Measurements from ENCODE around the gene NOXA1. TPM values are rescaled to one million over a fixed set of nuclear protein-coding genes. Genes with fewer than 3 reads are reported as not detected.

The NOXA1 gene
- total RNA-seq, 1 donor from 2014 or later = 0.89 TPM

GRCh38 chr9:137453643-137454081, 30.5 kb downstream of the NOXA1 start:
- Mint-ChIP-seq H3K4me3 (peak overlapping the region; percentile 90), H3K27ac (ENCODE audit: unreplicated experiment) (peak overlapping the region; percentile 83), H3K36me3 (ENCODE audit: low read depth) (no peaks in the 10 kb centered on the region), H3K27me3 (ENCODE audit: low read depth) (peaks cover 3% of the 10 kb centered on the region), H3K4me1 (peaks cover 4% of the 10 kb centered on the region), H3K9me3 (no peaks in the 10 kb centered on the region)
- no peak for TF ChIP-seq CTCF (conservative IDR thresholded peaks at IDR 0.05)
- peak; percentile 72 for DNase-seq (ENCODE audit: low read depth, low spot score)

- Mint-ChIP-seq H3K4me1 (peaks cover 4% of the 10 kb centered on the region), H3K27ac (ENCODE audit: unreplicated experiment) (no peak overlapping the region), H3K4me3 (peak overlapping the region; percentile 15), H3K27me3 (ENCODE audit: low read depth) (peaks cover 3% of the 10 kb centered on the region), H3K36me3 (ENCODE audit: low read depth) (no peaks in the 10 kb centered on the region), H3K9me3 (no peaks in the 10 kb centered on the region)
- DNase-seq (ENCODE audit: low read depth, low spot score) = peak; percentile 47
- no peak for TF ChIP-seq CTCF (conservative IDR thresholded peaks at IDR 0.05)
Measured at GRCh38 chr9:137454145-137454596, 31.0 kb downstream of the NOXA1 start.

GRCh38 chr9:137454597-137455358, 31.6 kb downstream of the NOXA1 start:
- Mint-ChIP-seq H3K4me1 (peaks cover 4% of the 10 kb centered on the region), H3K36me3 (ENCODE audit: low read depth) (no peaks in the 10 kb centered on the region), H3K27me3 (ENCODE audit: low read depth) (peaks cover 3% of the 10 kb centered on the region), H3K9me3 (no peaks in the 10 kb centered on the region), H3K27ac (ENCODE audit: unreplicated experiment) (no peak overlapping the region), H3K4me3 (peak overlapping the region; percentile 15)
- no peak for TF ChIP-seq CTCF (conservative IDR thresholded peaks at IDR 0.05)
- no peak for DNase-seq (ENCODE audit: low read depth, low spot score)

GRCh38 chr9:137455359-137455991, 32.3 kb downstream of the NOXA1 start:
- H3K27me3 Mint-ChIP-seq (ENCODE audit: low read depth) = peaks cover 3% of the 10 kb centered on the region
- no peaks in the 10 kb centered on the region for H3K36me3 Mint-ChIP-seq (ENCODE audit: low read depth)
- no peak overlapping the region for H3K27ac Mint-ChIP-seq (ENCODE audit: unreplicated experiment)
- H3K9me3 Mint-ChIP-seq = no peaks in the 10 kb centered on the region
- no peak for DNase-seq (ENCODE audit: low read depth, low spot score)
- no peak for TF ChIP-seq CTCF (conservative IDR thresholded peaks at IDR 0.05)
- peak overlapping the region; percentile 64 for H3K4me3 Mint-ChIP-seq
- H3K4me1 Mint-ChIP-seq = peaks cover 4% of the 10 kb centered on the region

GRCh38 chr9:137456061-137456863, 33.1 kb downstream of the NOXA1 start:
- Mint-ChIP-seq H3K9me3 (no peaks in the 10 kb centered on the region), H3K4me3 (peak overlapping the region; percentile 73), H3K36me3 (ENCODE audit: low read depth) (no peaks in the 10 kb centered on the region), H3K27ac (ENCODE audit: unreplicated experiment) (no peak overlapping the region), H3K27me3 (ENCODE audit: low read depth) (peaks cover 3% of the 10 kb centered on the region), H3K4me1 (peaks cover 4% of the 10 kb centered on the region)
- no peak for DNase-seq (ENCODE audit: low read depth, low spot score)
- no peak for TF ChIP-seq CTCF (conservative IDR thresholded peaks at IDR 0.05)

All from neural crest cell (in vitro differentiated cells).